Liver (tissue), 3 donors: ENCODE measurements around the gene NACAD.

ENCODE experiments used
- CTCF ChIP-seq: fragments of 150-350 bp; IDR thresholded peaks from 2 replicates; pipeline ENCODE4 v1.5.1; 2017; ENCODE audit warnings: improper control_type of control experiment, low read depth, low read length; ENCODE audit not compliant: missing input control
- EGR1 ChIP-seq, 2 donors: IDR thresholded peaks; 2 replicates each; pipeline ENCODE4 v1.6.1; 2016 to 2018; ENCODE audit warnings: antibody characterized with exemption in 2 of 2, low read depth in 2 of 2
- FOXA1 ChIP-seq: IDR thresholded peaks from 2 replicates; pipeline ENCODE4 v1.6.1; 2016; ENCODE audit warnings: antibody characterized with exemption
- FOXA2 ChIP-seq: IDR thresholded peaks from 2 replicates; pipeline ENCODE4 v1.6.1; 2016; ENCODE audit warnings: antibody characterized with exemption
- GABPA ChIP-seq, 2 donors: IDR thresholded peaks in 1 of 2; conservative IDR thresholded peaks in 1 of 2; 2 replicates each; pipeline ENCODE4 v1.6.1; 2016; ENCODE audit warnings: antibody characterized with exemption in 2 of 2, mild to moderate bottlenecking in 1 of 2, moderate library complexity in 1 of 2
- JUND ChIP-seq, 2 donors: IDR thresholded peaks; 2 replicates each; pipeline ENCODE4 v1.6.1; 2016; ENCODE audit warnings: antibody characterized with exemption in 2 of 2
- MAX ChIP-seq: IDR thresholded peaks from 2 replicates; pipeline ENCODE4 v1.6.1; 2016; ENCODE audit warnings: antibody characterized with exemption
- RAD21 ChIP-seq, 2 donors: IDR thresholded peaks; 2 replicates each; pipeline ENCODE4 v1.6.1; 2016; ENCODE audit warnings: antibody characterized with exemption in 2 of 2, mild to moderate bottlenecking in 2 of 2
- REST ChIP-seq: IDR thresholded peaks from 2 replicates; pipeline ENCODE4 v1.6.1; 2016; ENCODE audit warnings: antibody characterized with exemption, mild to moderate bottlenecking
- SP1 ChIP-seq: IDR thresholded peaks from 2 replicates; pipeline ENCODE4 v1.6.1; 2018; ENCODE audit warnings: antibody characterized with exemption, mild to moderate bottlenecking
- TAF1 ChIP-seq: conservative IDR thresholded peaks from 2 replicates; pipeline ENCODE4 v1.6.1; 2016; ENCODE audit warnings: antibody characterized with exemption, mild to moderate bottlenecking
- YY1 ChIP-seq: IDR thresholded peaks from 2 replicates; pipeline ENCODE4 v1.6.1; 2016; ENCODE audit warnings: antibody characterized with exemption, mild to moderate bottlenecking
- ZBTB33 ChIP-seq: IDR thresholded peaks from 2 replicates; pipeline ENCODE4 v1.6.1; 2016; ENCODE audit warnings: antibody characterized with exemption
- donor health status: healthy.
- donor health status: healthy.

- TF ChIP-seq RAD21 (IDR thresholded peaks at IDR 0.05) (no peak), CTCF (no peak), SP1 (no peak), ZBTB33 (no peak), REST (no peak), FOXA1 (no peak), FOXA2 (no peak), TAF1 (no peak), JUND (IDR thresholded peaks at IDR 0.05) (no peak), GABPA (IDR thresholded peaks at IDR 0.05 in 1 of 2, conservative IDR thresholded peaks at IDR 0.05 in 1 of 2) (no peak), MAX (no peak), EGR1 (IDR thresholded peaks at IDR 0.05; ENCODE audit: low read depth in 2 of 2) (no peak), YY1 (no peak)
Observed at GRCh38 chr7:45073786-45074527, 14.8 kb downstream of the NACAD start.
